Sigmoid colon (tissue), 4 donors: ENCODE measurements around the gene PPEF1.

ENCODE experiments used
- EP300 ChIP-seq, 4 donors: sonication (generic); formaldehyde crosslinking; IDR thresholded peaks; one replicate each; pipeline ENCODE4 v1.6.1; 2017; ENCODE audit warnings: antibody characterized with exemption in 4 of 4
- POLR2A ChIP-seq, 2 donors: fragments of 450-650 bp; IDR thresholded peaks; one replicate each; pipeline ENCODE4 v1.6.1; 2016; ENCODE audit warnings: antibody characterized with exemption in 2 of 2, mild to moderate bottlenecking in 2 of 2, moderate library complexity in 2 of 2
- POLR2AphosphoS5 ChIP-seq, 4 donors: sonication (generic); formaldehyde crosslinking; IDR thresholded peaks; one replicate each; pipeline ENCODE4 v1.6.1; 2017; ENCODE audit warnings: antibody characterized with exemption in 4 of 4
- TF ChIP-seq, protein P1 (sequence below), 4 experiments: fragments of 450-650 bp in 3 of 4; fragments of 200-600 bp in 1 of 4; IDR thresholded peaks; one replicate each; pipeline ENCODE4 v1.5.1; 2016 to 2019; ENCODE audit warnings: antibody characterized with exemption in 4 of 4, mild to moderate bottlenecking in 3 of 4, moderate library complexity in 2 of 4

DNA sequence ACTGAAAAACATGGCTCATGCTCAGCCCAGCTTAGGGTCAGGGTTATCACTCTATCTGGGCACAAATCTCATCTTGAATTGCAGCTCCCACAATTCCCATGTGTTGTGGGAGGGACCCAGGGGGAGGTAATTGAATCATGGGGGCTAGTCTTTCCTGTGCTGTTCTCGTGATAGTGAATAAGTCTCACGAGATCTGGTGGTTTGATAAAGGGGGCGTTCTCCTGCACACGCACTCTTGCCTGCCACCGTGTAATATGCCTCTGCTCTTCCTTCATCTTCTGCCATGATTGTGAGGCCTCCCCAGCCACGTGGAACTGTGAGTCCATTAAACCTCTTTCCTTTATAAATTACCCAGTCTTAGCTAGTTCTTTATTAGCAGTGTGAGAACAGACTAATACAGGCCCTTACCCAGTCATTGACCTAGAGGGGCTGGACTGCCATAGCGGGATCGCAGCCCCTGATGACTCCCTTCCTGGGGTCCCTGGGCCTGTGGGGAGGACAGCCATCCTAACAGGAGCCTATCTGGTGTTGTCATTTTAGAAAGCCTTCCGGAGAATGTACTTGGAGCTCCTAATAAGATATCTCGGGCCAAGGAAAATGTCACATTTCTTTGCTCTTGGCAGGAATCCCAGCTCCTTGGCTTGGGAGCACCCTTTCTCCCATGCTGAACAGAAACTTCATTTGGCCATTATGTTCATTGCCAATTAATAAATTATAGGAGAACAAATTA is 163.9 kb downstream of the PPEF1 start:
- TF ChIP-seq, protein P1, sequence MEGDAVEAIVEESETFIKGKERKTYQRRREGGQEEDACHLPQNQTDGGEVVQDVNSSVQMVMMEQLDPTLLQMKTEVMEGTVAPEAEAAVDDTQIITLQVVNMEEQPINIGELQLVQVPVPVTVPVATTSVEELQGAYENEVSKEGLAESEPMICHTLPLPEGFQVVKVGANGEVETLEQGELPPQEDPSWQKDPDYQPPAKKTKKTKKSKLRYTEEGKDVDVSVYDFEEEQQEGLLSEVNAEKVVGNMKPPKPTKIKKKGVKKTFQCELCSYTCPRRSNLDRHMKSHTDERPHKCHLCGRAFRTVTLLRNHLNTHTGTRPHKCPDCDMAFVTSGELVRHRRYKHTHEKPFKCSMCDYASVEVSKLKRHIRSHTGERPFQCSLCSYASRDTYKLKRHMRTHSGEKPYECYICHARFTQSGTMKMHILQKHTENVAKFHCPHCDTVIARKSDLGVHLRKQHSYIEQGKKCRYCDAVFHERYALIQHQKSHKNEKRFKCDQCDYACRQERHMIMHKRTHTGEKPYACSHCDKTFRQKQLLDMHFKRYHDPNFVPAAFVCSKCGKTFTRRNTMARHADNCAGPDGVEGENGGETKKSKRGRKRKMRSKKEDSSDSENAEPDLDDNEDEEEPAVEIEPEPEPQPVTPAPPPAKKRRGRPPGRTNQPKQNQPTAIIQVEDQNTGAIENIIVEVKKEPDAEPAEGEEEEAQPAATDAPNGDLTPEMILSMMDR (IDR thresholded peaks at IDR 0.05), result no peak
- TF ChIP-seq EP300 (IDR thresholded peaks at IDR 0.05), result no peak
- TF ChIP-seq POLR2A (IDR thresholded peaks at IDR 0.05), result no peak
- TF ChIP-seq POLR2AphosphoS5 (IDR thresholded peaks at IDR 0.05), result no peak
